ENCODE measurements around the gene GPX8.

GPX8 gene

DNA sequence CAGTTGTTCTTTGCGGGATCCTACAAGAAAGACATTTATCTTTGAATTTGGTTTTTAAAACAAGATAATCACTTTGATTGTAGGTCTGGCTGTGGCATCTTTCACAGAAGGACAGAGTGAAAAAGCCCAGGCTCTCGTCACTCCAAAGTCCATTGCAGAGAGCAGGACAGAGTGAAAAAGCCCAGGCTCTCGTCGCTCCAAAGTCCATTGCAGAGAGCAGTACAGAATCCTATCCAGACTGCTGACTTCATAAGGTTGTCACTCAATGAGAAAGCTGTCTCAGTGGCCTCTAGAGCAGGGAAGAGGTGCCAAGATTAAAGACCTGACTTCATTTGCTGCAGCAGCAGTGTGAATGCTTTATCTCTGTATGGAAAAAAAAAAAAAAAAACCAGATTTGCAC lies 16.3 kb upstream of the GPX8 start:
- no peaks in the 10 kb centered on the region for H3K36me3 ChIP-seq (ENCODE audit: control insufficient read depth in 1 of 2, insufficient read depth in 2 of 2, low read length in 2 of 2)
- H3K27ac ChIP-seq (ENCODE audit: low read depth, low read length): no peak overlapping the region
- peaks cover 0 to 5% of the 10 kb centered on the region in 2 donors for H3K27me3 ChIP-seq (ENCODE audit: control insufficient read depth in 1 of 2, insufficient read depth in 2 of 2, low read length in 2 of 2)
- H3K9me3 ChIP-seq (ENCODE audit: control insufficient read depth in 1 of 2, low read length in 2 of 2): no peaks in the 10 kb centered on the region
- H3K4me1 ChIP-seq (ENCODE audit: control insufficient read depth in 1 of 2, insufficient read depth in 2 of 2, low read length in 2 of 2): no peaks in the 10 kb centered on the region
- H3K4me3 ChIP-seq (ENCODE audit: low read depth in 1 of 2, low read length in 2 of 2): no peak overlapping the region
- no peak overlapping the region for H3K9ac ChIP-seq (ENCODE audit: low read depth in 1 of 2, low read length in 2 of 2)

DNA sequence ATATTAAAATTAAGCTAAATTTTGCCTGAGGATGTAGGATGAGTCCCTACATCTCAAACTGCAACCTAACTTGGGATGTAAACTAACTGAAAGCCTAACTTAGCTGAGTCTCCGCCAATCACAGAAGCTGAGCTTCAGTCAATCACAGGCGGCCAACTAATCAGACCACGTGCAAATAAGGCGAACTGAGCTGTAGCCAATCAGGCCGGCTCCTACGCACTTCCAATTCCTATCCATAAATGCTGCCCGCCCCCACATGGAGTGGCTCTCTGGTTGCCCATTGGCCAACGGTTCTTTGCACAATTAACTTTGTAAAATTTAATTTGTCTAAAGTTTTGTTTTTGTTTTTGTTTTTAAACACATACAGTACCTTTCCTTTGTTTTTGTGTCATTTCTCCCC lies 13.9 kb upstream of the GPX8 start:
- H3K27ac ChIP-seq (ENCODE audit: low read depth, low read length): no peak overlapping the region
- H3K9ac ChIP-seq (ENCODE audit: low read depth in 1 of 2, low read length in 2 of 2): no peak overlapping the region
- H3K4me1 ChIP-seq (ENCODE audit: control insufficient read depth in 1 of 2, insufficient read depth in 2 of 2, low read length in 2 of 2): no peaks in the 10 kb centered on the region
- no peak overlapping the region for H3K4me3 ChIP-seq (ENCODE audit: low read depth in 1 of 2, low read length in 2 of 2)
- no peaks in the 10 kb centered on the region for H3K9me3 ChIP-seq (ENCODE audit: control insufficient read depth in 1 of 2, low read length in 2 of 2)
- peaks cover 0 to 5% of the 10 kb centered on the region in 2 donors for H3K27me3 ChIP-seq (ENCODE audit: control insufficient read depth in 1 of 2, insufficient read depth in 2 of 2, low read length in 2 of 2)
- H3K36me3 ChIP-seq (ENCODE audit: control insufficient read depth in 1 of 2, insufficient read depth in 2 of 2, low read length in 2 of 2): no peaks in the 10 kb centered on the region

DNA sequence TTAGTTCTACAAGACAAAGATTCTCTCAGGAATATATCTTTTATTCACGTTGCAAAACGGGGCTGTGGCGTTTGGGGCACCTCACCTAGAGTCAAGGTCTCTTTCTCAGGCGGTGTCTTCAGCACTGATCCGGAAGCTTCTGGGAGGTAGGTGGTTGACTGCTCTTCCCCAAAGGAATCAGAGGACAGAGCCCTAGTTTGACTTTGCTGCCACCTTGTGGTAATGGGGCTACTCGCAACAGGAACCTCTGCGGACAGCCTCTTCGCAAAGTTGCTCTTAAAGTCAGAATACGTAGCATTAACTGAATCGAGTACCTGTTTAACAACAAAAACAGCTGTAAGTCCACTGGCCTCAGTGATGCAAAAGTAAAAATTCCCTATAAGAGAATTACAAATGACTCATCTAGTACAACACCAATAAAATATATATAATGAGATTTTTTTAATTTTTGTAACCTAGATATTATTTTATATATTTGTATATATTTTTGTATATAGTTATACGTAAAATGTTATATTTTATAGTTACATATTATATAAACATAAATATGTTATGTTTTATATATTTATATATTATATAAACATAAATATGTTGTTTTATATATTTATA lies 13.3 kb upstream of the GPX8 start:
- Histone ChIP-seq H3K27me3 (ENCODE audit: control insufficient read depth in 1 of 2, insufficient read depth in 2 of 2, low read length in 2 of 2) (peaks cover 0 to 5% of the 10 kb centered on the region in 2 donors), H3K4me1 (ENCODE audit: control insufficient read depth in 1 of 2, insufficient read depth in 2 of 2, low read length in 2 of 2) (no peaks in the 10 kb centered on the region), H3K9me3 (ENCODE audit: control insufficient read depth in 1 of 2, low read length in 2 of 2) (no peaks in the 10 kb centered on the region), H3K27ac (ENCODE audit: low read depth, low read length) (no peak overlapping the region), H3K4me3 (ENCODE audit: low read depth in 1 of 2, low read length in 2 of 2) (no peak overlapping the region), H3K9ac (ENCODE audit: low read depth in 1 of 2, low read length in 2 of 2) (no peak overlapping the region), H3K36me3 (ENCODE audit: control insufficient read depth in 1 of 2, insufficient read depth in 2 of 2, low read length in 2 of 2) (no peaks in the 10 kb centered on the region)

DNA sequence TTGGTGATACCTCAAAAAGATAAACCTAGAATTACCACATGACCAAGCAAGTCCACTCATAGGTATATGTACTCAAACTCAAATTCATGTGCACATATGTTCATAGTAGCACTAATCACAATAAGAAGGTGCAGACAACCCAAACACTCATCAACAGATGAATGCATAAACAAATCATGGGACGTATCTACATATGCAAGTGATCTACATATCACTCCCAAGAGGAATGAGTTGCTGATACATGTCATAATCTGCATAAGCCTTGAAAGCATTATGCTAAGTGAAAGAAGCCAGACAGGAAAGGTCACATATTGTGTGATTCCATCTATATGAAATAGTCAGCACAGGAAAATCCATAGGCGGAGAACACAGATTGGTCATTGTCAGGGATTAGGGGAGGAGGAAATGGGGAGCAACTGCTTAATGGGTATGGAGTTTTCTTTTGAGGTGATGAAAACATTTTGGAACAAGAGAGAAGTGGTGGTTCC lies 10.6 kb upstream of the GPX8 start:
- Histone ChIP-seq H3K36me3 (ENCODE audit: control insufficient read depth in 1 of 2, insufficient read depth in 2 of 2, low read length in 2 of 2) (no peaks in the 10 kb centered on the region), H3K4me3 (ENCODE audit: low read depth in 1 of 2, low read length in 2 of 2) (no peak overlapping the region), H3K27me3 (ENCODE audit: control insufficient read depth in 1 of 2, insufficient read depth in 2 of 2, low read length in 2 of 2) (peaks cover 0 to 5% of the 10 kb centered on the region in 2 donors), H3K27ac (ENCODE audit: low read depth, low read length) (no peak overlapping the region), H3K9ac (ENCODE audit: low read depth in 1 of 2, low read length in 2 of 2) (no peak overlapping the region), H3K9me3 (ENCODE audit: control insufficient read depth in 1 of 2, low read length in 2 of 2) (no peaks in the 10 kb centered on the region), H3K4me1 (ENCODE audit: control insufficient read depth in 1 of 2, insufficient read depth in 2 of 2, low read length in 2 of 2) (no peaks in the 10 kb centered on the region)

DNA sequence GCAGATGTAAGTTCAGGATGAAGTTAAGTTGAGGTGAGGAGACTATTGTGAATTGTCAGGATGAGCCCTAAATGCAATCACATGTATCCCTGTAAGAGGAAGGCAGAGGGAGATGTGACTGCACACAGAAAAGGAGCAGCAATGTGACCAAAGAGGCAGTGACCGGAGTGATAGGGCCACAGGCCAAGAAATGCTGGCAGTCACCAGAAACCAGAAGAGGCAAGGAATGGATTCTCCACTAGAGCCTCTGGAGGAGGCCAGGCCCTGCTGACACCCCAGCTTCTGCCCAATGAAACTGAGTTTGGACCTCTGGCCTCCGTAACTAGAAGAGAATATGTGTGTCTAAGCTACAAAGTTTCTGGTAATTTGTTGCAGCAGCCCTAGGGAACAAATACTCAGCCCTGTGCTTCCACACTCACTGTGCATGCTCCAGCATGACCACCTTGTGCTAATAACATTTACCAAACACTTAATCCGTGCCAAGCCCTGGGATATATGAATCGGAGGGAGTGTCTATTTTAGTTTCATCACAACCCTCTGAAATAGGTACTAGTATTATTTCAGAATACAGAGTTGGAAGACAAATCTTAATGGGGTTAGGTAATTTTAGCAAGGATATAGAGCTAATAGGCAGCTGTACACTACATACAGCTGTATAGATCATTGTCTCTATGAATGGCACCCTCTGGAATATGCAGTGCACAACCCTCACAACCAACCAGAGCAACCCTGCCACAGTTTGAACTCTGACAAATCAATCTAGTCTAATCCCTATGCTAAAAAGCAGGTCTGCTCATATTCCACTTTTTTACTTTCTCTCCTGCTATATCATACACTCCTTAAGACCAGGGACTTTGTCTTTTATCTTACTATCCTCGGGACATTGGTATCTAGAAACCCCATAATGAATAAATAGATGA lies 7.8 kb upstream of the GPX8 start:
- Histone ChIP-seq H3K27me3 (ENCODE audit: control insufficient read depth in 1 of 2, insufficient read depth in 2 of 2, low read length in 2 of 2) (peaks cover 0 to 3% of the 10 kb centered on the region in 2 donors), H3K9me3 (ENCODE audit: control insufficient read depth in 1 of 2, low read length in 2 of 2) (no peaks in the 10 kb centered on the region), H3K4me1 (ENCODE audit: control insufficient read depth in 1 of 2, insufficient read depth in 2 of 2, low read length in 2 of 2) (no peaks in the 10 kb centered on the region), H3K27ac (ENCODE audit: low read depth, low read length) (no peak overlapping the region), H3K9ac (ENCODE audit: low read depth in 1 of 2, low read length in 2 of 2) (no peak overlapping the region), H3K4me3 (ENCODE audit: low read depth in 1 of 2, low read length in 2 of 2) (no peak overlapping the region), H3K36me3 (ENCODE audit: control insufficient read depth in 1 of 2, insufficient read depth in 2 of 2, low read length in 2 of 2) (no peaks in the 10 kb centered on the region)

DNA sequence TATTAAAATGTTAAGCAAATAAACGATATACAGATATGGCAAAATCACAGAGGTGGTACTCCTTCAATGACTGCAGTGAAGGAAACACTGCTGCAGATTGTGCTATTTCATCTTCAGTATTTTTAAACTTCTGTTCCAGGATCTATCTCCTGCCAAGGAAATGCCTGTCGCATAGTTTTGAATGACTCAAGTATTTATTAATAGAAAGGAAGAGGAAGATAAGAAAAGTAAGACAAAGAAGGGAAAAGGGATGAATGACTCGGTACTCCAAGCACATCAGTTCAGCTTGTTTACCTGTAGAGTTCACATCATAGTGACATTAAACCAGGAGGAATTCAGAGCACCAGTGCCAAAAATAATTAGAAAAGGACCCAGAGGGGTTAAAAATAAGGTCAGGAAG lies 5.1 kb upstream of the GPX8 start:
- peaks cover 0 to under 1% of the 10 kb centered on the region in 2 donors for H3K4me1 ChIP-seq (ENCODE audit: control insufficient read depth in 1 of 2, insufficient read depth in 2 of 2, low read length in 2 of 2)
- peaks cover 5 to 7% of the 10 kb centered on the region in 2 donors for H3K27me3 ChIP-seq (ENCODE audit: control insufficient read depth in 1 of 2, insufficient read depth in 2 of 2, low read length in 2 of 2)
- no peak overlapping the region for H3K27ac ChIP-seq (ENCODE audit: low read depth, low read length)
- H3K36me3 ChIP-seq (ENCODE audit: control insufficient read depth in 1 of 2, insufficient read depth in 2 of 2, low read length in 2 of 2): no peaks in the 10 kb centered on the region
- no peaks in the 10 kb centered on the region for H3K9me3 ChIP-seq (ENCODE audit: control insufficient read depth in 1 of 2, low read length in 2 of 2)
- no peak overlapping the region for H3K9ac ChIP-seq (ENCODE audit: low read depth in 1 of 2, low read length in 2 of 2)
- H3K4me3 ChIP-seq (ENCODE audit: low read depth in 1 of 2, low read length in 2 of 2): no peak overlapping the region

DNA sequence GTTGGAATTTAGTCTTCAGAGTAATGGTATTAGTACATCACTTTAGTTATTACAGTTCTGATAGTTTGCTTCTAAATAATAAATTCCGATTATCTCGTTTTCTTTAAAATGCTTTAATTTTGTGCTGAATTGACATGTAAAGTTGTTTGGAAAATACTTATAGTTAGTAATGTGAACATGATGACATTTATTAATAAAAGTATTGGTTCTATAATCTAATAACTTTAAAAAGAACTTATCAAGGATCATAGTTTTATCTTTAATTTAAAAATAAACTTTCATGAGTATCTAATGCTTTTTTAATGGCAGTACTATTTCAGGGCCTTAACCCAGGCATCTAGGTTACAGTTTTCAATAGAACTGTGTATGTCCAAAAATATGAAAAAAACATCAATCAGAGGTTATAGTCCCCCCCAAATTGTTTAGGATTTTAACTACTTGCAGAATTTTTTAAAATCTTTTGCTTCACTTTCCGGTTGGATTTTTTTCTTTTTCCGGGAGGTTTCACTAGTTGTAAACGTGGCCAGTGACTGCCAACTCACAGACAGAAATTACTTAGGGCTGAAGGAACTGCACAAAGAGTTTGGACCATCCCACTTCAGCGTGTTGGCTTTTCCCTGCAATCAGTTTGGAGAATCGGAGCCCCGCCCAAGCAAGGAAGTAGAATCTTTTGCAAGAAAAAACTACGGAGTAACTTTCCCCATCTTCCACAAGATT lies 680 bp downstream of the GPX8 start:
- peak overlapping the region; percentile 11 to 55 for H3K4me3 ChIP-seq (ENCODE audit: low read depth in 1 of 2, low read length in 2 of 2)
- H3K36me3 ChIP-seq (ENCODE audit: control insufficient read depth in 1 of 2, insufficient read depth in 2 of 2, low read length in 2 of 2): no peaks in the 10 kb centered on the region
- no peak overlapping the region for H3K9ac ChIP-seq (ENCODE audit: low read depth in 1 of 2, low read length in 2 of 2)
- H3K27ac ChIP-seq (ENCODE audit: low read depth, low read length): no peak overlapping the region
- H3K27me3 ChIP-seq (ENCODE audit: control insufficient read depth in 1 of 2, insufficient read depth in 2 of 2, low read length in 2 of 2): peaks cover 5 to 8% of the 10 kb centered on the region in 2 donors
- no peaks in the 10 kb centered on the region for H3K9me3 ChIP-seq (ENCODE audit: control insufficient read depth in 1 of 2, low read length in 2 of 2)
- peaks cover 7% of the 10 kb centered on the region in 2 donors for H3K4me1 ChIP-seq (ENCODE audit: control insufficient read depth in 1 of 2, insufficient read depth in 2 of 2, low read length in 2 of 2)

DNA sequence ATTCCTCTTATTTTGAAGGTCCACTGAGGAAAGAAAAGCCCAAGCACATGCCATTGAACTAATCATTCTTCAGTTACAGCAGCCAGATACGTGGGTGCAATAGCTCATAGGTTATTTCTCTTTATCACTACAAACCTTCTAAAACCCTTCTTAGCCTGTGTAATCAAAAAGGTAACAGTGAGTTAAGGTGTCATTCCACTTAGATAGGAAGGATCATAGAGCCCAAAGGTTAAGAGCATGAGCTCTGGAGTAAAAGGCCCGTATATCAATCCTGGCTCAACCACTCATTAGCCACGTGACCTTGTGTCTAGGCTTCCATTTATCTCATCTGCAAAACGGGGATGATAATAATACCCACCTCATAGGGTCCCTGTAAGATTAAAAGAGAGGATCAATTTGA lies 2.7 kb downstream of the GPX8 start:
- peaks cover 7% of the 10 kb centered on the region in 2 donors for H3K4me1 ChIP-seq (ENCODE audit: control insufficient read depth in 1 of 2, insufficient read depth in 2 of 2, low read length in 2 of 2)
- no peaks in the 10 kb centered on the region for H3K36me3 ChIP-seq (ENCODE audit: control insufficient read depth in 1 of 2, insufficient read depth in 2 of 2, low read length in 2 of 2)
- H3K27me3 ChIP-seq (ENCODE audit: control insufficient read depth in 1 of 2, insufficient read depth in 2 of 2, low read length in 2 of 2): peaks cover 11 to 14% of the 10 kb centered on the region in 2 donors
- H3K9me3 ChIP-seq (ENCODE audit: control insufficient read depth in 1 of 2, low read length in 2 of 2): no peaks in the 10 kb centered on the region
- no peak overlapping the region for H3K9ac ChIP-seq (ENCODE audit: low read depth in 1 of 2, low read length in 2 of 2)
- H3K27ac ChIP-seq (ENCODE audit: low read depth, low read length): no peak overlapping the region
- H3K4me3 ChIP-seq (ENCODE audit: low read depth in 1 of 2, low read length in 2 of 2): no peak overlapping the region

DNA sequence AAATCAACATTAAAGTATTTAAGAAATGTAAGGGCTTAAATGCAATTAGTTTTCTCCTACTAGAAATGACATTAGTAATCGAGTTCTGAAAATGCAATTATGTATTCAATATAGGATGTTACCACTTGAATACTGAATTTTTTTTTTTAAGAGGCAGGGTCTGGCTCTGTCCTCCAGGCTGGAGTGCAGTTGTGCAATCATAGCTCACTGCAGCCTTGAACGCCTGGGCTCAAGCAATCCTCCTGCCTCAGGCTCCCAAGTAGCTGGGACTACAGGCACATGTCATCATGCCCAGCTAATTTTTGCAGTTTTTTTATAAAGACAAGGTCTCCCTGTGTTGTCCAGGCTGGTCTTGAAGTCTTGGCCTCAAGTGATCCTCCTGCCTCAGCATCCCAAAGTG lies 11.5 kb downstream of the GPX8 start:
- H3K36me3 ChIP-seq (ENCODE audit: control insufficient read depth in 1 of 2, insufficient read depth in 2 of 2, low read length in 2 of 2): no peaks in the 10 kb centered on the region
- H3K4me1 ChIP-seq (ENCODE audit: control insufficient read depth in 1 of 2, insufficient read depth in 2 of 2, low read length in 2 of 2): peaks cover 22 to 25% of the 10 kb centered on the region in 2 donors
- H3K27me3 ChIP-seq (ENCODE audit: control insufficient read depth in 1 of 2, insufficient read depth in 2 of 2, low read length in 2 of 2): peaks cover 31 to 36% of the 10 kb centered on the region in 2 donors

More for the DNA sequence above, 11.5 kb downstream of the GPX8 start:
- Histone ChIP-seq H3K9me3 (ENCODE audit: control insufficient read depth in 1 of 2, low read length in 2 of 2) (no peaks in the 10 kb centered on the region), H3K4me3 (ENCODE audit: low read depth in 1 of 2, low read length in 2 of 2) (no peak overlapping the region), H3K9ac (ENCODE audit: low read depth in 1 of 2, low read length in 2 of 2) (no peak overlapping the region), H3K27ac (ENCODE audit: low read depth, low read length) (no peak overlapping the region)
